ENCODE data around the gene TRAPPC11. TPM values are rescaled to one million over a fixed set of nuclear protein-coding genes. Genes with fewer than 3 reads are reported as not detected.

Gene TRAPPC11
- total RNA-seq, 1 experiment from 2014 or later: 24.6 TPM

DNA sequence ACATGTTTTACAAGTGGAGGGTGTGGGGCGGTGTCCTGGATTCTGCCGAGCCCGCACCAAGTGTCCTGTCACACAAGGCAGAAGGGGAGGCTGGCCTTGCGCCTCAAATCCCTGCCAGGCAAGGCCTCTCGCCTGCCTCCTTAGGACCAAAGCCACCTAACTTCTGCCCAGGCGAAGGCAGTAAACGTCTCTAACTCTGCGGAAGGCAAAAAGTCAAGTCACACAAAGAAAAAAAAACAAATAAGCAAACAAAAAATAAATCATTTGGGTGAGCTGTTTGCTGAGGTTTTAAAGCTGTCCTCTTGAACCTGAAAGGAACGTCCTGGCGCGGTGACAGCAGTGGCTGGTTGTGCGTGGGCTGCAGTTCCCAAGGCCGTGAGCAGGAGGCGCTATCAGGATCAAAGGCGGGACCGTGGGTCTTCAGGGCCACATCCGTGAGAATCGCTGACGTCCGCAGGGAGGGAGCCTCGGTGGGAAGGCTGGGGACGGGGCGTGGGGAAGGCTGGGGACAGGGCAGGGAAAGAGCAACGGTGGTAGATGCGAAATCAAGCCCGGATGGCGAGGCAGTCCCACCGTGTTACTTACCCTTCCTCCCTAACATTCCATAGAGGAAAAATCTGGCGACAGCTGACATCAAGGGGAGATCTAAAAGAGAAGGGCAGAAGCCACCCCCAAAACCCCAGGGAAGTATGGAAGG lies 99.1 kb downstream of the TRAPPC11 start:
- DNase-seq (ENCODE audit: low read depth): no peak

DNA sequence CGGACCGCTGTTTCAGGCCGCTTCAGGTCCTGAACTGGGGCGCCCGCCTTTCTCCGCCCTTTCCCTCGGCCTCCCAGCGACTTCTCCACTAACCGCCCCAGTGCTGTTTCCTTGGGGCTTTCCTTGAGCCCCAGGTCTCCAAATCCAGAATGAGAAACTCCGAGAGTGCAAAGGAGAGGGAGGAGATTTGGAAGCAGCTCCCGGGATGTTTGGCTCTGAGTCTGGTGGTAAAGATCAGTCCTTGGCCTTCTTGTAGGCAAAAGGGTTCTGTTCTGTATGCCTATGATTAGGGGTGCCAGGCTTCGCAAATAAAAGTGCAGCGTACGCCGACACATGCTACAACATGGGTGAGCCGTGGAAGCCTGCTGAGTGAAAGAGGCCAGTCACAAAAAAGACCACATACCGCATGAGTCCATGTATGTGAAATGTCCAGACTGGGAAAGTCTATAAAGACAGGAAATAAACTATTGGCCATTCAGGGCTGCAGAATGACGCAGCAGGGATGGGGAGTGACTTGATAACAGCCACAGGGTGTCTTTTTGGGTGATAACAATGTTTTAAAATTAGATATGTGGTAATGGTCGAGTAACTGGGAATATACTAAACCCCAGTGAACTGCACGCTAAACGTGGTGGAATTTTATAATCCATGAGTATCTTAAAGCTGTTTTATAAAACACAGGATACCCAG lies 99.8 kb downstream of the TRAPPC11 start:
- no peak for DNase-seq (ENCODE audit: low read depth)

- no peak for DNase-seq (ENCODE audit: low read depth)
Measured at GRCh38 chr4:183760326-183760725, 101.2 kb downstream of the TRAPPC11 start.

Other genes with a start within 250 kb of the TRAPPC11 start
- gene CDKN2AIP, start 214.7 kb upstream of the TRAPPC11 start, total RNA-seq (2014; rRNA removed; shearing (Covaris generic)): 30.7 and 31.8 TPM in 2 replicates
- 20.1 and 26.6 TPM in 2 replicates for gene ING2, start 154.2 kb upstream of the TRAPPC11 start, total RNA-seq (2014; rRNA removed; shearing (Covaris generic))
- gene RWDD4, start 108 bp upstream of the TRAPPC11 start, total RNA-seq (2014; rRNA removed; shearing (Covaris generic)): 20.7 and 31.2 TPM in 2 replicates
- under 0.01 and 0.20 TPM in 2 replicates for gene STOX2, start 246.0 kb downstream of the TRAPPC11 start, total RNA-seq (2014; rRNA removed; shearing (Covaris generic))

All from M059J (cell line).